Measurements from ENCODE around the gene ASCC3. TPM values are rescaled to one million over a fixed set of nuclear protein-coding genes. Genes with fewer than 3 reads are reported as not detected.

The ASCC3 gene
- total RNA-seq, 1 experiment from 2014 or later, result 40.5 TPM

GRCh38 chr6:100785982-100786381, 95.1 kb downstream of the ASCC3 start:
- Histone ChIP-seq H3K79me2 (ENCODE audit: insufficient read depth, low read length) (no peaks in the 10 kb centered on the region), H3K9me2 (ENCODE audit: insufficient read depth) (no peaks in the 10 kb centered on the region), H3K4me2 (ENCODE audit: low read length) (no peak overlapping the region), H3K9me3 (ENCODE audit: control insufficient read depth in 1 of 2, insufficient read depth in 1 of 2, low read depth in 1 of 2, low read length in 2 of 2) (no peaks in the 10 kb centered on the region), H3K9ac (ENCODE audit: low read length) (no peak overlapping the region), H3K27me3 (ENCODE audit: insufficient read depth, low read length) (no peaks in the 10 kb centered on the region), H3K4me1 (ENCODE audit: control insufficient read depth in 1 of 2, insufficient read depth in 2 of 2, low read length in 2 of 2) (no peaks in the 10 kb centered on the region), H4K20me1 (ENCODE audit: insufficient read depth) (no peaks in the 10 kb centered on the region), H2AFZ (ENCODE audit: low read depth, low read length, poor library complexity, severe bottlenecking) (no peak overlapping the region), H3K36me3 (ENCODE audit: control insufficient read depth in 1 of 2, insufficient read depth in 2 of 2, low read length in 2 of 2) (no peaks in the 10 kb centered on the region), H3K27ac (ENCODE audit: low read depth, low read length) (no peak overlapping the region), H3K4me3 (replicated peaks in 1 of 2; ENCODE audit: low read depth in 1 of 2, low read length in 2 of 2) (no peak overlapping the region)
- POLR2A ChIA-PET, result no interaction called here
- RAD21 ChIA-PET (ENCODE audit: low non-redundant PET in 1 of 2, low total read pairs in 2 of 2, uncharacterized antibody in 2 of 2, unreplicated experiment in 2 of 2), result no interaction called here
- ATAC-seq, result no peak
- BruUV-seq (replicated peaks), result no TSS peak
- intact Hi-C loops (cut with micrococcal nuclease), result no loop called here
- no peak for DNase-seq (ENCODE audit: low read depth, low spot score)
- no peak for TF ChIP-seq ZBTB33 (IDR thresholded peaks at IDR 0.05; ENCODE audit: extremely low read depth, insufficient replicate concordance, low read length)
- no peak for TF ChIP-seq JUND (IDR thresholded peaks at IDR 0.05)
- no peak for TF ChIP-seq ELF1 (IDR thresholded peaks at IDR 0.05; ENCODE audit: borderline replicate concordance, low read depth)
- no peak for TF ChIP-seq EGR1 (IDR thresholded peaks at IDR 0.05; ENCODE audit: low read depth)
- no peak for TF ChIP-seq POLR2A (IDR thresholded peaks at IDR 0.05; ENCODE audit: borderline replicate concordance, extremely low read depth, insufficient read depth, insufficient read length)
- TF ChIP-seq FOSL1 (IDR thresholded peaks at IDR 0.05; ENCODE audit: low read depth), result no peak
- no peak for TF ChIP-seq CTCF (IDR thresholded peaks at IDR 0.05 in 2 of 3, conservative IDR thresholded peaks at IDR 0.05 in 1 of 3; ENCODE audit: borderline replicate concordance in 1 of 3, insufficient read depth in 1 of 3, low read depth in 2 of 3, low read length in 2 of 3)
- no peak for TF ChIP-seq REST (IDR thresholded peaks at IDR 0.05; ENCODE audit: low read depth)
- TF ChIP-seq SP1 (IDR thresholded peaks at IDR 0.05; ENCODE audit: low read depth), result no peak
- no peak for TF ChIP-seq MAX (IDR thresholded peaks at IDR 0.05)
- TF ChIP-seq YY1 (IDR thresholded peaks at IDR 0.05; ENCODE audit: extremely low read depth, insufficient replicate concordance, low read depth, low read length), result no peak
- TF ChIP-seq CEBPB (IDR thresholded peaks at IDR 0.05; ENCODE audit: low read depth), result no peak
- no peak for TF ChIP-seq ZFX (IDR thresholded peaks at IDR 0.05)
- TF ChIP-seq ZNF274 (IDR thresholded peaks at IDR 0.05; ENCODE audit: low read depth, low read length), result no peak
- CTCF ChIA-PET, result no interaction called here

Data from HCT116 (cell line).